OCI-LY7 (cell line): ENCODE data around the gene SH2D7.

Experiments used
- CTCF ChIP-seq: fragments of 200-600 bp; sonication (generic); conservative IDR thresholded peaks from 2 replicates; pipeline ENCODE4 v1.5.1; 2014; ENCODE audit warnings: mild to moderate bottlenecking, antibody characterized with exemption, low read length, moderate library complexity, mixed read lengths
- EZH2phosphoT487 ChIP-seq: fragments of 200-600 bp; sonication (generic); IDR thresholded peaks from 2 replicates; pipeline ENCODE4 v1.6.1; 2018; ENCODE audit warnings: low read depth, borderline replicate concordance, mild to moderate bottlenecking, mixed run types, antibody characterized with exemption, low read length, moderate library complexity, mixed read lengths

GRCh38 chr15:78059110-78059839, 33.1 kb upstream of the SH2D7 start:
- TF ChIP-seq CTCF: no peak
- no peak for TF ChIP-seq EZH2phosphoT487
